ENCODE data around the gene TADA1. TPM values are rescaled to one million over a fixed set of nuclear protein-coding genes. Genes with fewer than 3 reads are reported as not detected.

TADA1 gene
- total RNA-seq, 1 donor from 2014 or later: 18.4 TPM

- intact Hi-C loops (cut with micrococcal nuclease): loop anchor here (2.0 kb wide), 1 partner anchor 46 kb away; no protein-coding TSS in a partner anchor
- Mint-ChIP-seq H3K9me3 (no peaks in the 10 kb centered on the region), H3K36me3 (ENCODE audit: low read depth) (peaks cover 5% of the 10 kb centered on the region), H3K4me1 (peaks cover 32% of the 10 kb centered on the region), H3K4me3 (no peak overlapping the region), H3K27me3 (peaks cover 5% of the 10 kb centered on the region), H3K27ac (no peak overlapping the region)
- DNase-seq: no peak
These were observed 31.0 kb upstream of the TADA1 start for GRCh38 chr1:166907051-166907450.

GRCh38 chr1:166906647-166907046, 30.6 kb upstream of the TADA1 start:
- Mint-ChIP-seq H3K9me3 (no peaks in the 10 kb centered on the region), H3K36me3 (ENCODE audit: low read depth) (peaks cover 4% of the 10 kb centered on the region), H3K4me1 (peaks cover 33% of the 10 kb centered on the region), H3K4me3 (no peak overlapping the region), H3K27me3 (peaks cover 5% of the 10 kb centered on the region), H3K27ac (peak overlapping the region; percentile 82)
- no peak for DNase-seq
- intact Hi-C loops (cut with micrococcal nuclease): loop anchor here (1.0 to 2.0 kb wide), 2 partner anchors 30 to 46 kb away; partner anchors contain the start of gene TADA1

GRCh38 chr1:166905900-166906299, 29.8 kb upstream of the TADA1 start:
- Mint-ChIP-seq H3K27ac (peak overlapping the region; percentile 82), H3K4me1 (peaks cover 30% of the 10 kb centered on the region), H3K27me3 (peaks cover 5% of the 10 kb centered on the region), H3K9me3 (no peaks in the 10 kb centered on the region), H3K36me3 (ENCODE audit: low read depth) (peaks cover 2% of the 10 kb centered on the region), H3K4me3 (peak overlapping the region; percentile 48)
- intact Hi-C loops (cut with micrococcal nuclease): loop anchor here (1.0 to 2.0 kb wide), 2 partner anchors 30 to 47 kb away; partner anchors contain the start of gene TADA1
- DNase-seq: peak; percentile 69

GRCh38 chr1:166905136-166905535, 29.1 kb upstream of the TADA1 start:
- H3K4me3 Mint-ChIP-seq: no peak overlapping the region
- H3K4me1 Mint-ChIP-seq: peaks cover 25% of the 10 kb centered on the region
- DNase-seq: no peak
- H3K36me3 Mint-ChIP-seq (ENCODE audit: low read depth): peaks cover 2% of the 10 kb centered on the region
- H3K27ac Mint-ChIP-seq: no peak overlapping the region
- H3K9me3 Mint-ChIP-seq: no peaks in the 10 kb centered on the region
- peaks cover 10% of the 10 kb centered on the region for H3K27me3 Mint-ChIP-seq
- intact Hi-C loops (cut with micrococcal nuclease): no loop called here

- H3K27ac Mint-ChIP-seq: no peak overlapping the region
- H3K4me1 Mint-ChIP-seq: peaks cover 25% of the 10 kb centered on the region
- H3K9me3 Mint-ChIP-seq: peaks cover 4% of the 10 kb centered on the region
- peaks cover 17% of the 10 kb centered on the region for H3K27me3 Mint-ChIP-seq
- intact Hi-C loops (cut with micrococcal nuclease): no loop called here
- peaks cover 2% of the 10 kb centered on the region for H3K36me3 Mint-ChIP-seq (ENCODE audit: low read depth)
- no peak for DNase-seq
- no peak overlapping the region for H3K4me3 Mint-ChIP-seq
These were observed 27.2 kb upstream of the TADA1 start for GRCh38 chr1:166903232-166903631.

- Mint-ChIP-seq H3K4me1 (peaks cover 23% of the 10 kb centered on the region), H3K27ac (no peak overlapping the region), H3K36me3 (ENCODE audit: low read depth) (peaks cover 2% of the 10 kb centered on the region), H3K9me3 (peaks cover 7% of the 10 kb centered on the region), H3K4me3 (no peak overlapping the region), H3K27me3 (peaks cover 17% of the 10 kb centered on the region)
- DNase-seq: no peak
- intact Hi-C loops (cut with micrococcal nuclease): no loop called here
These were observed 26.2 kb upstream of the TADA1 start for GRCh38 chr1:166902279-166902678.

GRCh38 chr1:166900987-166901386, 24.9 kb upstream of the TADA1 start:
- no peak overlapping the region for H3K4me3 Mint-ChIP-seq
- peaks cover 22% of the 10 kb centered on the region for H3K27me3 Mint-ChIP-seq
- DNase-seq: no peak
- H3K27ac Mint-ChIP-seq: no peak overlapping the region
- H3K36me3 Mint-ChIP-seq (ENCODE audit: low read depth): peaks cover 2% of the 10 kb centered on the region
- H3K9me3 Mint-ChIP-seq: peaks cover 7% of the 10 kb centered on the region
- peaks cover 14% of the 10 kb centered on the region for H3K4me1 Mint-ChIP-seq
- intact Hi-C loops (cut with micrococcal nuclease): no loop called here

GRCh38 chr1:166899769-166900168, 23.7 kb upstream of the TADA1 start:
- Mint-ChIP-seq H3K4me1 (peaks cover 5% of the 10 kb centered on the region), H3K4me3 (no peak overlapping the region), H3K27me3 (peaks cover 31% of the 10 kb centered on the region), H3K9me3 (peaks cover 7% of the 10 kb centered on the region), H3K27ac (no peak overlapping the region), H3K36me3 (ENCODE audit: low read depth) (peaks cover 2% of the 10 kb centered on the region)
- DNase-seq: no peak
- intact Hi-C loops (cut with micrococcal nuclease): no loop called here

- no peaks in the 10 kb centered on the region for H3K4me1 Mint-ChIP-seq
- H3K36me3 Mint-ChIP-seq (ENCODE audit: low read depth): peaks cover 2% of the 10 kb centered on the region
- H3K27me3 Mint-ChIP-seq: peaks cover 51% of the 10 kb centered on the region
- peaks cover 7% of the 10 kb centered on the region for H3K9me3 Mint-ChIP-seq
- no peak overlapping the region for H3K4me3 Mint-ChIP-seq
- H3K27ac Mint-ChIP-seq: no peak overlapping the region
- intact Hi-C loops (cut with micrococcal nuclease): no loop called here
- DNase-seq: no peak
These were observed 19.7 kb upstream of the TADA1 start for GRCh38 chr1:166895766-166896165.

GRCh38 chr1:166889776-166890175, 13.7 kb upstream of the TADA1 start:
- no peak for DNase-seq
- Mint-ChIP-seq H3K4me3 (no peak overlapping the region), H3K27ac (no peak overlapping the region), H3K9me3 (no peaks in the 10 kb centered on the region), H3K36me3 (ENCODE audit: low read depth) (no peaks in the 10 kb centered on the region), H3K27me3 (peaks cover 59% of the 10 kb centered on the region), H3K4me1 (peaks cover 13% of the 10 kb centered on the region)
- intact Hi-C loops (cut with micrococcal nuclease): no loop called here

- Mint-ChIP-seq H3K27ac (no peak overlapping the region), H3K4me1 (peaks cover 22% of the 10 kb centered on the region), H3K9me3 (no peaks in the 10 kb centered on the region), H3K27me3 (peaks cover 54% of the 10 kb centered on the region), H3K4me3 (no peak overlapping the region), H3K36me3 (ENCODE audit: low read depth) (no peaks in the 10 kb centered on the region)
- DNase-seq: no peak
- intact Hi-C loops (cut with micrococcal nuclease): no loop called here
These were observed 12.5 kb upstream of the TADA1 start for GRCh38 chr1:166888373-166889111.

- no peak overlapping the region for H3K27ac Mint-ChIP-seq
- peaks cover 20% of the 10 kb centered on the region for H3K4me1 Mint-ChIP-seq
- intact Hi-C loops (cut with micrococcal nuclease): loop anchor here (1.0 kb wide), 1 partner anchor 174 kb away; no protein-coding TSS in a partner anchor
- H3K9me3 Mint-ChIP-seq: no peaks in the 10 kb centered on the region
- no peak for DNase-seq
- peaks cover 46% of the 10 kb centered on the region for H3K27me3 Mint-ChIP-seq
- peak overlapping the region; percentile 7 for H3K4me3 Mint-ChIP-seq
- H3K36me3 Mint-ChIP-seq (ENCODE audit: low read depth): no peaks in the 10 kb centered on the region
These were observed 8.9 kb upstream of the TADA1 start for GRCh38 chr1:166884971-166885370.

GRCh38 chr1:166884040-166884642, 8.1 kb upstream of the TADA1 start:
- Mint-ChIP-seq H3K4me3 (peak overlapping the region; percentile 5), H3K4me1 (peaks cover 16% of the 10 kb centered on the region), H3K36me3 (ENCODE audit: low read depth) (no peaks in the 10 kb centered on the region), H3K9me3 (no peaks in the 10 kb centered on the region), H3K27me3 (peaks cover 39% of the 10 kb centered on the region), H3K27ac (no peak overlapping the region)
- DNase-seq: peak; percentile 76
- intact Hi-C loops (cut with micrococcal nuclease): loop anchor here (1.0 kb wide), 1 partner anchor 175 kb away; no protein-coding TSS in a partner anchor

GRCh38 chr1:166882893-166883292, 6.8 kb upstream of the TADA1 start:
- Mint-ChIP-seq H3K4me3 (no peak overlapping the region), H3K9me3 (no peaks in the 10 kb centered on the region), H3K36me3 (ENCODE audit: low read depth) (no peaks in the 10 kb centered on the region), H3K4me1 (peaks cover 16% of the 10 kb centered on the region), H3K27me3 (peaks cover 31% of the 10 kb centered on the region), H3K27ac (no peak overlapping the region)
- no peak for DNase-seq
- intact Hi-C loops (cut with micrococcal nuclease): no loop called here

Measured in activated CD4-positive, alpha-beta T cell treated with anti-CD3 and anti-CD28 coated beads, Interleukin-2, amount 10 ng/mL, durations not matched to agents 24 days and 14 days (primary cell).